ENCODE measurements around the gene PCDHB7.
"Not testable (repeated sequence)": the region's sequence is repeated elsewhere in the genome, so short reads cannot be mapped to it uniquely, and the experiment has no call there.

Gene PCDHB7

GRCh38 chr5:141224844-141225243, 52.4 kb downstream of the PCDHB7 start:
- DNase-seq (ENCODE audit: low read depth in 3 of 3): not testable (repeated sequence)

- not testable (repeated sequence) for DNase-seq (ENCODE audit: low read depth in 3 of 3)
Observed at GRCh38 chr5:141225421-141225820, 53.0 kb downstream of the PCDHB7 start.

Data from stimulated activated CD4-positive, alpha-beta T cell treated with anti-CD3 and anti-CD28 coated beads, TNF-alpha, amount 100 ng/mL, for 48 hours (primary cell).